Smooth muscle cell (in vitro differentiated cells): Measurements from ENCODE around the gene GPALPP1. TPM values are rescaled to one million over a fixed set of nuclear protein-coding genes. Genes with fewer than 3 reads are reported as not detected.

Experiments
- DNase-seq: peaks from one replicate; lab custom pipeline; 2025; ENCODE audit not compliant: unreplicated experiment; lab: John Stamatoyannopoulos, UW
- H2AFZ ChIP-seq: fragments of 200-600 bp; sonication (generic); 2 replicates; pipeline ENCODE4 v1.6.0; 2016; ENCODE audit warnings: antibody characterized with exemption, low read depth, mild to moderate bottlenecking
- H3F3A ChIP-seq: fragments of 200-600 bp; sonication (generic); 2 replicates; pipeline ENCODE4 v1.6.0; 2017; ENCODE audit warnings: antibody characterized with exemption, low read depth
- H3K27ac ChIP-seq: fragments of 200-600 bp; sonication (generic); 2 replicates; pipeline ENCODE4 v1.5.1; 2016; ENCODE audit warnings: low read depth, mild to moderate bottlenecking
- H3K27me3 ChIP-seq: fragments of 200-600 bp; sonication (generic); 2 replicates; pipeline ENCODE4 v1.6.1; 2016; ENCODE audit warnings: low read depth, mild to moderate bottlenecking
- H3K36me3 ChIP-seq: fragments of 200-600 bp; sonication (generic); 2 replicates; pipeline ENCODE4 v1.5.1; 2016; ENCODE audit warnings: low read depth
- H3K4me1 ChIP-seq: fragments of 200-600 bp; sonication (generic); 2 replicates; pipeline ENCODE4 v1.5.1; 2016; ENCODE audit warnings: low read depth
- H3K4me2 ChIP-seq: fragments of 200-600 bp; sonication (generic); 2 replicates; pipeline ENCODE4 v1.6.0; 2016; ENCODE audit warnings: mild to moderate bottlenecking
- H3K4me3 ChIP-seq: fragments of 200-600 bp; sonication (generic); 2 replicates; pipeline ENCODE4 v1.5.1; 2016; ENCODE audit warnings: mild to moderate bottlenecking
- H3K79me2 ChIP-seq: fragments of 200-600 bp; sonication (generic); 2 replicates; pipeline ENCODE4 v1.6.0; 2016; ENCODE audit warnings: low read depth, mild to moderate bottlenecking
- H3K9ac ChIP-seq: fragments of 200-600 bp; sonication (generic); 2 replicates; pipeline ENCODE4 v1.6.0; 2016; ENCODE audit warnings: low read depth
- H3K9me3 ChIP-seq: fragments of 200-600 bp; sonication (generic); replicated peaks from 2 replicates; pipeline ENCODE4 v1.5.1; 2016; ENCODE audit warnings: low read depth
- H4K20me1 ChIP-seq: fragments of 200-600 bp; sonication (generic); 2 replicates; pipeline ENCODE4 v1.6.0; 2016; ENCODE audit warnings: low read depth
- CTCF ChIP-seq: fragments of 200-600 bp; sonication (generic); IDR thresholded peaks from 2 replicates; pipeline ENCODE4 v1.5.1; 2017; ENCODE audit warnings: borderline replicate concordance, mild to moderate bottlenecking, antibody characterized with exemption; ENCODE audit not compliant: insufficient read depth, poor library complexity, severe bottlenecking
- WGBS: methylation state at CpG from one replicate; pipeline ENCODE4 v1.1.7; 2016; ENCODE audit warnings: low lambda C conversion rate; 5-methylcytosine and 5-hydroxymethylcytosine counted together
- polyA plus RNA-seq: library from polyadenylated mRNA; unstranded; fragments of >200 nt; fragmentation: Nextera tagmentation; extraction: Ambion mirVana; gene quantifications from 2 replicates; pipeline ENCODE4 v1.2.1, GENCODE V29; 2016
- total RNA-seq: library from RNA; depleted of rRNA; stranded (reverse); fragments of >200 nt; gene quantifications from 2 replicates; pipeline ENCODE4 v1.2.3, GENCODE V29; 2014

GPALPP1 gene
- total and polyA plus RNA-seq, 2 experiments from 2014 or later, result 11.1 to 23.1 TPM

DNA sequence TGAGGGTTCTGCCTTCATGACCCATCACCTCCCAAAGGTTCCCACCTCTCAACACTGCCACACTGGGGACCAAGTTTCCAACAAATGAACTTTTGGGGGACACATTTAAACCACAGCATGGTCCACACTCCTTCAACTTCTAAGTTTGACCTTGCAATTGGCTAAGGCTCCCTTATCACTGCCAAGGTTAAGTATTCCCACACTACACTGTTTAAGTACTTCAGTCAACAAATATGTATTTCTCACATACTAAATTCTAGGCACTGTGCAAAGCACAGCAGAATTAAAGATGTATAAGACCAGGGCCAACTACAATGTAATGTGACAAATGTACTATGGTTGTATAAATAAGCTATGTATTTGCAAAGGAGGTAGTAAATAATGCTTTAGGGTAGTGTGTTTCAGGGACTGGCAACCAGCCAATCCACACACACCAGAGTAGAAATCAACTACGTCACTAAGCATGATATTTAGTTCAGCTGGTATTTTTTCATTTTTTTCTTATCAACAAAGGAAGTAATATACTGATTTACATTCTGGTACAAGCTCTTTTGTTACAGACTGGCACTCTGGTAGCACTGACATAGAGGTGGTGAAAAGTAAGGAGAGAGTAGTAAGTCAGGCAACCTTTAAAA is 12.3 kb upstream of the GPALPP1 start:
- H2AFZ ChIP-seq, result no peak overlapping the region
- H3K27me3 ChIP-seq, result no peaks in the 10 kb centered on the region
- H3K9me3 ChIP-seq, result no peaks in the 10 kb centered on the region
- peaks cover 3% of the 10 kb centered on the region for H3K79me2 ChIP-seq
- no peak overlapping the region for H3K4me3 ChIP-seq
- TF ChIP-seq CTCF, result no peak
- peaks cover 7% of the 10 kb centered on the region for H4K20me1 ChIP-seq
- H3K36me3 ChIP-seq, result peaks cover 12% of the 10 kb centered on the region
- H3K9ac ChIP-seq, result no peak overlapping the region
- no peak overlapping the region for H3K4me2 ChIP-seq
- peaks cover 5% of the 10 kb centered on the region for H3F3A ChIP-seq
- 97% methylated on average over 1 of the region's 1 CpG for WGBS
- no peak for DNase-seq
- H3K4me1 ChIP-seq, result no peaks in the 10 kb centered on the region
- H3K27ac ChIP-seq, result no peak overlapping the region

DNA sequence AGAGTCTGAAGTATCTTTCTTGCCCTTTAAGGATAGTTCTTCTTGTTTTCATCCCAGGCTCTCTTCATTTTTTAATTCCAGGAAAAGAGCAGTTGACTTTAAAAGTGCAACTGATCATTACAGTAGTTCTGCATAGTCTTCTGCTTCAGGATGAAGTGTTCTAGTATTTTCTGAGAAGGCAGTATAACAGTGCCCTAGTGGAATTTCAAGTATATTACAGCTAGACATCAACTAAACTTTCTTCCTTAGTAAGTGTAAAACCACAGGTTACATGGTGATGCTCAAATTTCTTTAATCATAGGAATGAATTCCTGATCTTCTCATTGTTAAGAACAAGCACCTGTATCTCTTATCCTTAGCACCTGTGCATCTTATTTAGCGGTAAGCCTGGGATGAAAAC is 11.0 kb upstream of the GPALPP1 start:
- Histone ChIP-seq H2AFZ (no peak overlapping the region), H3K27me3 (no peaks in the 10 kb centered on the region), H3K36me3 (peaks cover 12% of the 10 kb centered on the region), H3F3A (peaks cover 5% of the 10 kb centered on the region), H3K4me3 (no peak overlapping the region), H3K79me2 (peaks cover 13% of the 10 kb centered on the region), H3K4me2 (no peak overlapping the region), H3K9ac (no peak overlapping the region), H4K20me1 (no peaks in the 10 kb centered on the region), H3K4me1 (no peaks in the 10 kb centered on the region), H3K27ac (no peak overlapping the region), H3K9me3 (no peaks in the 10 kb centered on the region)
- TF ChIP-seq CTCF, result no peak
- DNase-seq, result no peak
- 97% methylated on average over 1 of the region's 1 CpG for WGBS

GRCh38 chr13:44989941-44990340 is 603 bp downstream of the GPALPP1 start:
- Histone ChIP-seq H3K4me3 (peak overlapping the region; percentile 94), H3K27ac (peak overlapping the region; percentile 95), H3F3A (no peaks in the 10 kb centered on the region), H3K4me1 (peaks cover 18% of the 10 kb centered on the region), H3K4me2 (peak overlapping the region; percentile 100), H4K20me1 (peaks cover 13% of the 10 kb centered on the region), H3K36me3 (no peaks in the 10 kb centered on the region), H3K9ac (peak overlapping the region; percentile 99), H3K9me3 (no peaks in the 10 kb centered on the region), H3K27me3 (no peaks in the 10 kb centered on the region), H3K79me2 (peaks cover 81% of the 10 kb centered on the region), H2AFZ (peak overlapping the region; percentile 91)
- DNase-seq, result no peak
- 20% methylated on average over 10 of the region's 10 CpGs for WGBS
- TF ChIP-seq CTCF, result no peak

DNA sequence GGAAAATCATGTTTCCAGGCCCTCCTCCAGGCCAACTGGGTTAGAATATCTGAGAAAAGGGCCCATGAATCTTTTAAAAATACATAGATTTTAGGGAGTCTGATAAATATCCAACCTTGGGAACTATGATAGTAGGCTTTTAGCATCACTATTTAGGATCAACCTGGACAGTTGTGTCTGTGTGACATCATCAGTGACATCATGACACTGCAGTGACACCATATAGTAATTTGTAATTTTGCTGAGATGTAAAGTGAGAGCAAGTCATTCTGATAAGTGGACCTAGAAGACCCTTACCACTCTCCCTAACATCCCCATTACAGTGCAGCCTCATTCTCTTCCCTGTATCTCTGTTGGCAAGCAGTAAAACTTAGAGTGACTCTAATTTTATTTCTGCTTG is 14.1 kb downstream of the GPALPP1 start:
- no peak overlapping the region for H2AFZ ChIP-seq
- no peaks in the 10 kb centered on the region for H3K27me3 ChIP-seq
- no peak overlapping the region for H3K4me2 ChIP-seq
- peaks cover 10% of the 10 kb centered on the region for H3K36me3 ChIP-seq
- H3K4me1 ChIP-seq, result no peaks in the 10 kb centered on the region
- TF ChIP-seq CTCF, result no peak
- no peak overlapping the region for H3K9ac ChIP-seq
- no peak overlapping the region for H3K4me3 ChIP-seq
- H3F3A ChIP-seq, result no peaks in the 10 kb centered on the region
- peaks cover 3% of the 10 kb centered on the region for H3K79me2 ChIP-seq
- H4K20me1 ChIP-seq, result no peaks in the 10 kb centered on the region
- H3K27ac ChIP-seq, result no peak overlapping the region
- H3K9me3 ChIP-seq, result no peaks in the 10 kb centered on the region
- DNase-seq, result no peak
